Neural cell (in vitro differentiated cells): ENCODE results near the gene FAM53B. TPM values are rescaled to one million over a fixed set of nuclear protein-coding genes. Genes with fewer than 3 reads are reported as not detected.

Source experiments
- H2AFZ ChIP-seq: fragments of 200-600, 300-800 bp; sonication (generic), shearing (Covaris generic); 2 replicates; pipeline ENCODE4 v1.6.0; 2014; ENCODE audit warnings: low read depth, mild to moderate bottlenecking, antibody characterized with exemption, low read length, moderate library complexity
- H3F3A ChIP-seq: fragments of 200-600 bp; shearing (Covaris generic); 2 replicates; pipeline ENCODE4 v1.6.1; 2016; ENCODE audit warnings: mild to moderate bottlenecking, moderate library complexity, mixed read lengths, antibody characterized with exemption, low read length; ENCODE audit not compliant: insufficient read depth, poor library complexity, severe bottlenecking
- H3K27ac ChIP-seq: fragments of 200-600, 300-800 bp; sonication (generic), shearing (Covaris generic); 2 replicates; pipeline ENCODE4 v1.5.1; 2014; ENCODE audit warnings: mild to moderate bottlenecking, low read length, moderate library complexity
- H3K27me3 ChIP-seq: fragments of 300-800, 200-600 bp; sonication (generic), shearing (Covaris generic); 2 replicates; pipeline ENCODE4 v1.6.0; 2014; ENCODE audit warnings: mild to moderate bottlenecking, low read depth, low read length, moderate library complexity; ENCODE audit not compliant: insufficient read depth
- H3K36me3 ChIP-seq: fragments of 300-800, 200-600 bp; sonication (generic), shearing (Covaris generic); 2 replicates; pipeline ENCODE4 v1.5.1; 2014; ENCODE audit warnings: mild to moderate bottlenecking, antibody characterized with exemption, low read length, moderate library complexity; ENCODE audit not compliant: insufficient read depth
- H3K4me2 ChIP-seq: fragments of 300-800, 200-600 bp; sonication (generic), shearing (Covaris generic); 2 replicates; pipeline ENCODE4 v1.6.0; 2014; ENCODE audit warnings: mild to moderate bottlenecking, low read length
- H3K4me3 ChIP-seq: fragments of 300-800, 200-600 bp; sonication (generic), shearing (Covaris generic); 2 replicates; pipeline ENCODE4 v1.5.1; 2014; ENCODE audit warnings: mild to moderate bottlenecking, low read length, moderate library complexity
- H3K79me2 ChIP-seq: fragments of 200-600 bp; shearing (Covaris generic); replicated peaks from 2 replicates; pipeline ENCODE4 v1.6.0; 2014; ENCODE audit warnings: mild to moderate bottlenecking, low read length, moderate library complexity; ENCODE audit not compliant: insufficient read depth
- H3K9ac ChIP-seq: fragments of 300-800, 200-600 bp; sonication (generic), shearing (Covaris generic); 2 replicates; pipeline ENCODE4 v1.6.1; 2016; ENCODE audit warnings: mild to moderate bottlenecking, low read length, mixed read lengths
- H3K9me2 ChIP-seq: fragments of 200-600 bp; shearing (Covaris generic); 2 replicates; pipeline ENCODE4 v1.6.1; 2016; ENCODE audit warnings: mild to moderate bottlenecking, low read length, mixed read lengths; ENCODE audit not compliant: insufficient read depth
- H3K9me3 ChIP-seq: fragments of 200-600, 300-800 bp; sonication (generic), shearing (Covaris generic); 2 replicates; pipeline ENCODE4 v1.6.1; 2016; ENCODE audit warnings: mild to moderate bottlenecking, mixed run types, low read length, moderate library complexity, mixed read lengths
- H4K20me1 ChIP-seq: fragments of 200-600 bp; shearing (Covaris generic); 2 replicates; pipeline ENCODE4 v1.6.1; 2016; ENCODE audit warnings: mild to moderate bottlenecking, mixed run types; ENCODE audit not compliant: insufficient read depth
- EP300 ChIP-seq: fragments of 450-650 bp; conservative IDR thresholded peaks from 2 replicates; pipeline ENCODE4 v1.6.1; 2014; ENCODE audit warnings: antibody characterized with exemption, mild to moderate bottlenecking, moderate library complexity; ENCODE audit not compliant: poor library complexity, severe bottlenecking
- MXI1 ChIP-seq: fragments of 450-650 bp; conservative IDR thresholded peaks from 2 replicates; pipeline ENCODE4 v1.6.1; 2014; ENCODE audit warnings: antibody characterized with exemption, mild to moderate bottlenecking; ENCODE audit not compliant: poor library complexity, severe bottlenecking
- POLR2AphosphoS5 ChIP-seq: IDR thresholded peaks from 2 replicates; pipeline ENCODE4 v1.6.1; 2012
- RAD21 ChIP-seq: fragments of 450-650 bp; conservative IDR thresholded peaks from 2 replicates; pipeline ENCODE4 v1.6.1; 2014; ENCODE audit warnings: antibody characterized with exemption, mild to moderate bottlenecking, moderate library complexity
- SMC3 ChIP-seq: fragments of 450-650 bp; conservative IDR thresholded peaks from 2 replicates; pipeline ENCODE4 v1.6.1; 2014; ENCODE audit warnings: antibody characterized with exemption, mild to moderate bottlenecking, moderate library complexity; ENCODE audit not compliant: poor library complexity
- TAF1 ChIP-seq: IDR thresholded peaks from 2 replicates; pipeline ENCODE4 v1.6.1; 2012; ENCODE audit warnings: low read depth
- polyA plus RNA-seq: library from polyadenylated mRNA; depleted of rRNA; stranded (reverse); fragments of >200 nt; gene quantifications from 2 replicates; pipeline ENCODE4 v1.2.3, GENCODE V29; 2014
- TF ChIP-seq, protein P1 (sequence below): IDR thresholded peaks from 2 replicates; pipeline ENCODE4 v1.6.1; 2012; ENCODE audit warnings: borderline replicate concordance

FAM53B gene
- polyA plus RNA-seq, 1 donor from 2014 or later = 21.8 TPM

DNA sequence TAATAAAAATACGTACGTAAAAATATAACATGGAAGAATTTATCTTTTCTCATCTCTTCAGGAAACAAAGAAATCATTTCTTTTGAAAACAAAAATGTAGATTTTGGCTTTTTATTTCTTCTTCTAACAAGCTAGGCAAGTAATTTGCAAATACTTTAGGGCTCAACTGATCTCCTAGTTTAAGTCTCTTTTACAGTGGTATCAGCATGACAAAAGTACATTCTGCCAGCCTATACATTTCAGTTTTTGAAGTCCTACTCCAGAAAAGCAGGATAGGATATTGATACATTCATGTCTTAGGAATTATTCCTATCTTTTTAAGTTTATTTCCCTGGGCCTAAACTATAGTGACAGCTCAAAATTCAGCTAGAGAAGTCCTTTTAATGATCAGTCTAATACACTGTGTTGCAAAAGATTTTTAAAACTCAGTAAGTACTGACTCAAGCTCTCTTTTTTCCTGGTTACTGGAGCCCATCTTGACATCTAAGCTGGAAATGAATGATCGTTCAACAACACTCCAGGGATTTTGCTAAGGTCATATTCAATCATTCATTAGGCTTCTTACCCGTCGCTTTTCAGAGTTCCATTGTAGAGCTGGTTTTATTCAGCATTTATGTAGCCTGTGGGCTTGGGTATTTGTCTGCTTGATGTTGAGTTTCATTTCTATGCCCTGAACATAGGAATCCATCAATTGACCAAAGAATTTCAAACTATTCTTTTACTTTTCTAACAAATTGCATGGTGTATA lies 12.2 kb upstream of the FAM53B start:
- TF ChIP-seq RAD21 (no peak), EP300 (no peak), SMC3 (no peak), MXI1 (no peak)
- TF ChIP-seq, protein P1, sequence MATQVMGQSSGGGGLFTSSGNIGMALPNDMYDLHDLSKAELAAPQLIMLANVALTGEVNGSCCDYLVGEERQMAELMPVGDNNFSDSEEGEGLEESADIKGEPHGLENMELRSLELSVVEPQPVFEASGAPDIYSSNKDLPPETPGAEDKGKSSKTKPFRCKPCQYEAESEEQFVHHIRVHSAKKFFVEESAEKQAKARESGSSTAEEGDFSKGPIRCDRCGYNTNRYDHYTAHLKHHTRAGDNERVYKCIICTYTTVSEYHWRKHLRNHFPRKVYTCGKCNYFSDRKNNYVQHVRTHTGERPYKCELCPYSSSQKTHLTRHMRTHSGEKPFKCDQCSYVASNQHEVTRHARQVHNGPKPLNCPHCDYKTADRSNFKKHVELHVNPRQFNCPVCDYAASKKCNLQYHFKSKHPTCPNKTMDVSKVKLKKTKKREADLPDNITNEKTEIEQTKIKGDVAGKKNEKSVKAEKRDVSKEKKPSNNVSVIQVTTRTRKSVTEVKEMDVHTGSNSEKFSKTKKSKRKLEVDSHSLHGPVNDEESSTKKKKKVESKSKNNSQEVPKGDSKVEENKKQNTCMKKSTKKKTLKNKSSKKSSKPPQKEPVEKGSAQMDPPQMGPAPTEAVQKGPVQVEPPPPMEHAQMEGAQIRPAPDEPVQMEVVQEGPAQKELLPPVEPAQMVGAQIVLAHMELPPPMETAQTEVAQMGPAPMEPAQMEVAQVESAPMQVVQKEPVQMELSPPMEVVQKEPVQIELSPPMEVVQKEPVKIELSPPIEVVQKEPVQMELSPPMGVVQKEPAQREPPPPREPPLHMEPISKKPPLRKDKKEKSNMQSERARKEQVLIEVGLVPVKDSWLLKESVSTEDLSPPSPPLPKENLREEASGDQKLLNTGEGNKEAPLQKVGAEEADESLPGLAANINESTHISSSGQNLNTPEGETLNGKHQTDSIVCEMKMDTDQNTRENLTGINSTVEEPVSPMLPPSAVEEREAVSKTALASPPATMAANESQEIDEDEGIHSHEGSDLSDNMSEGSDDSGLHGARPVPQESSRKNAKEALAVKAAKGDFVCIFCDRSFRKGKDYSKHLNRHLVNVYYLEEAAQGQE = no peak
- Histone ChIP-seq H3K4me2 (no peak overlapping the region), H4K20me1 (no peaks in the 10 kb centered on the region), H3K79me2 (no peaks in the 10 kb centered on the region), H3F3A (no peaks in the 10 kb centered on the region), H3K36me3 (peaks cover 9% of the 10 kb centered on the region), H3K27me3 (no peaks in the 10 kb centered on the region), H3K9ac (no peak overlapping the region), H3K9me2 (no peaks in the 10 kb centered on the region), H3K27ac (no peak overlapping the region), H3K4me3 (no peak overlapping the region), H2AFZ (no peak overlapping the region), H3K9me3 (no peaks in the 10 kb centered on the region)

DNA sequence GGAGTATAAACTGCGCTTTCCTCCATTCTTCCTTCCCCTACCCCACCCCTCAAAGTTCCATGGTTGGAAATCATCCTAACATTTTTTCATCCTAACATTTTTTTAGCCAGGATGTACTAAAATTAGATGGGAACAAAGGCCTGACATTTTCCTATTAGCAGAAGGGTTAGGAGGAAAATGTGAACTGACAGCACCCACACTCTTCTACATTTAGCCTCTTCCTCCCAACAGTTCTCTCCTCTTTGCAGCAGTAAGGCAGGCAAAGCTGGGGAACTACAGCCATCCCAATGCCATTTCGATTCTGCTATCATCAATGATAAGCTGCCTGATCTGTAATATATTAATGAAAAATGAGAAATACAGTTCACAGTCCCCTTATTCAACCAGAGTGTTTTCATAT lies 11.4 kb upstream of the FAM53B start:
- Histone ChIP-seq H3K4me3 (no peak overlapping the region), H2AFZ (no peak overlapping the region), H3K9me2 (no peaks in the 10 kb centered on the region), H3F3A (no peaks in the 10 kb centered on the region), H3K9ac (no peak overlapping the region), H3K27ac (no peak overlapping the region), H4K20me1 (no peaks in the 10 kb centered on the region), H3K27me3 (no peaks in the 10 kb centered on the region), H3K79me2 (no peaks in the 10 kb centered on the region), H3K9me3 (no peaks in the 10 kb centered on the region), H3K36me3 (peaks cover 9% of the 10 kb centered on the region), H3K4me2 (no peak overlapping the region)
- no peak for TF ChIP-seq EP300

DNA sequence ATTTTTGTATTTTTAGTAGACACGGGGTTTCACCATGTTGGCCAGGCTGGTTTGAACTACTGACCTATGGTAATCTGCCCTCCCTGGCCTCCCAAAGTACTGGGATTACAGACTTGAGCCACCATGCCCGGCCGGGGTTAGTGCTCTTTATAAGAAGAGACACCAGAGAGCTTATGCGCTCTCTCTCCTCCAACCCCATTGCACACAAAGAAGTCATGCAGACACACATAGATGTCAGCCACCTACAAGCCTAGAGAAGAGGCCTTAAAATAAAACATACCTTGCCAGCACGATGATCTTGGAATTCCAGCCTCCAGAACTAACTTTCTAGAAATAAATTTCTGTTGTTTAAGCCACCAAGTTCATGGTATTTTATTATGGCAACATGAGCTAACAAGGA lies 10.0 kb upstream of the FAM53B start:
- TF ChIP-seq POLR2AphosphoS5 (no peak), RAD21 (no peak), TAF1 (no peak), EP300 (no peak), MXI1 (no peak), SMC3 (no peak)

More for the DNA sequence above, 10.0 kb upstream of the FAM53B start:
- H3K9me3 ChIP-seq = no peaks in the 10 kb centered on the region
- H3K4me2 ChIP-seq = no peak overlapping the region
- no peak overlapping the region for H3K4me3 ChIP-seq
- H3K27ac ChIP-seq = no peak overlapping the region
- no peak overlapping the region for H3K9ac ChIP-seq
- H3K36me3 ChIP-seq = peaks cover 2% of the 10 kb centered on the region
- H2AFZ ChIP-seq = no peak overlapping the region
- no peaks in the 10 kb centered on the region for H3K9me2 ChIP-seq
- no peaks in the 10 kb centered on the region for H3K27me3 ChIP-seq
- no peaks in the 10 kb centered on the region for H4K20me1 ChIP-seq
- H3F3A ChIP-seq = no peaks in the 10 kb centered on the region
- no peaks in the 10 kb centered on the region for H3K79me2 ChIP-seq
